GM18508 (cell line): ENCODE measurements around the gene ATOSB.
"Not testable (repeated sequence)": the region's sequence is repeated elsewhere in the genome, so short reads cannot be mapped to it uniquely, and the experiment has no call there.

ENCODE experiments used
- ATAC-seq: cut with Tn5 transposase; IDR thresholded peaks from one replicate; pipeline ENCODE4 v1.9.1; 2021; ENCODE audit warnings: moderate number of reproducible peaks; ENCODE audit not compliant: insufficient read depth, unreplicated experiment

The ATOSB gene

GRCh38 chr9:35115680-35116538, at the start of gene ATOSB:
ATOSB (minus strand) TSS chr9:35115862; CDS start chr9:35108274, 7,588 bp downstream.
- peak; percentile 31 for ATAC-seq

- no peak for ATAC-seq
Observed at GRCh38 chr9:35164711-35165110, 49.0 kb upstream of the ATOSB start.

- ATAC-seq, result no peak
Observed at GRCh38 chr9:35163413-35163812, 47.8 kb upstream of the ATOSB start.

- ATAC-seq, result no peak
Observed at GRCh38 chr9:35162605-35163315, 47.1 kb upstream of the ATOSB start.

GRCh38 chr9:35161713-35162604, 46.3 kb upstream of the ATOSB start, which contains the start of gene UNC13B:
UNC13B (plus strand) TSS chr9:35162009; CDS start chr9:35162284, 275 bp downstream.
- no peak for ATAC-seq

GRCh38 chr9:35158501-35159280, 43.0 kb upstream of the ATOSB start:
- no peak for ATAC-seq

- ATAC-seq, result not testable (repeated sequence)
Observed at GRCh38 chr9:35157836-35158235, 42.2 kb upstream of the ATOSB start.

- ATAC-seq, result no peak
Observed at GRCh38 chr9:35156781-35157180, 41.1 kb upstream of the ATOSB start.

- no peak for ATAC-seq
Observed at GRCh38 chr9:35152926-35153325, 37.3 kb upstream of the ATOSB start.

GRCh38 chr9:35147941-35148563, 32.4 kb upstream of the ATOSB start:
- ATAC-seq, result not testable (repeated sequence)

- no peak for ATAC-seq
Observed at GRCh38 chr9:35142037-35142436, 26.4 kb upstream of the ATOSB start.

- ATAC-seq, result no peak
Observed at GRCh38 chr9:35140093-35140492, 24.4 kb upstream of the ATOSB start.

- ATAC-seq, result no peak
Observed at GRCh38 chr9:35136866-35137265, 21.2 kb upstream of the ATOSB start.

- ATAC-seq, result no peak
Observed at GRCh38 chr9:35135988-35136387, 20.3 kb upstream of the ATOSB start.

- no peak for ATAC-seq
Observed at GRCh38 chr9:35134920-35135319, 19.3 kb upstream of the ATOSB start.

- ATAC-seq, result peak; percentile 39
Observed at GRCh38 chr9:35116898-35117551, 1.4 kb upstream of the ATOSB start.

- no peak for ATAC-seq
Observed at GRCh38 chr9:35116539-35116897, 856 bp upstream of the ATOSB start.

GRCh38 chr9:35114840-35115628, 628 bp downstream of the ATOSB start:
- ATAC-seq, result no peak
